Right kidney (tissue), 1 donor: ENCODE results near the gene EGLN1.

Experiments used
- DNase-seq: peaks from one replicate; pipeline ENCODE4 v3.0.0-alpha.2; 2016

The EGLN1 gene

DNA sequence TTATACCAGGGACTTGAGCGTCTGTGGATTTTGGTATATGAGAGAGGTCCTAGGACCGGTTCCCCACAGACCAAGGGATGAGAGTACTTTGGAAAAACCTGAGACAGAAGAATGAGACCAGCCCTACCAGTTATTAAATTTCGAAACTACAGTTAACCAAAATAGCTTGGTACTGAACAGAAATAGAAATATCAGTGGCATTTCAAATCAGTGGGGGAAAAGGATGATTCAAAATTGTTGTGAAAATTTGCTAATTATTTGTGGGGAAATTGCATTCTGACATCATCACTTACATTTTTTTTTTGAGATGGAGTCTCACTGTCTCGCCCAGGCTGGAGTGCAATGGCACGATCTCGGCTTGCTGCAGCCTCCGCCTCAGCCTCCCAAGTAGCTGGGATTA lies 92.6 kb downstream of the EGLN1 start:
- DNase-seq, result no peak

DNA sequence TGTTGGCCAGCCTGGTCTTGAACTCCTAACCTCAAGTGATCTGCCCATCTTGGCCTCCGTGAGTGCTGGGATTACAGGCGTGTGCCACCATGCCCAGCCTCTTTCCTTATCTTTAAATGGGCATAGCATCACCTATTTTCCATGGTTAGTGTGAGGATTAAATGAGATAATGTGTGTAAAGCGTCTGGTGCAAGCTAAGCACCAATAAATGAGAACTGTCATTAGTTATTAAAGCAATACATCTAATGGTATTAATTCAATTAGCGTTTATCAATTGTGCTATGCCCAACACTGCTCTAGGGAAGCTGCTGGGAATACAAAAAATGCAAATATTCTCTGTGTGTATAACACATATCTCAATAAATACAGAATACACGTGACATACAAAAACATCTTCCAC lies 94.5 kb downstream of the EGLN1 start:
- DNase-seq, result no peak

GRCh38 chr1:231326248-231326647 lies 95.8 kb downstream of the EGLN1 start:
- DNase-seq, result no peak

DNA sequence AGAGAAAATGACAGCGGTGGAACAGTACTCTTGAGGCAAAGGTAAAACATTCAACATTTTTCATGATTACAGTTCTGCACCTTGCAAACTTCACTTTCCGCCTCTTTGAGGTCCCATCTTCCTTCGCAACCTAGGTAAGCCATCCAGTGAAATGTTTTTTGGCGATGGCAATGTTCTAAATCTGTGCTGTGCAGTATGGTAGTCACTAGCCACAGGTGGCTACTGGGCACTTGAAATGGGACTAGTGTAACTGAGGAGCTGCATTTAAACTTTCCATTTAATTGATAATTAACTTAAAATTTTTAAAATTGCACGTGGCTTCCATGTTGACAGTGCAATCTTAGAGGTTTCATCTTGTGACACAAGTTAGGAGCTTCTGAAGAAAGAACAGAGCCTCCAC lies 97.4 kb downstream of the EGLN1 start:
- DNase-seq, result no peak

DNA sequence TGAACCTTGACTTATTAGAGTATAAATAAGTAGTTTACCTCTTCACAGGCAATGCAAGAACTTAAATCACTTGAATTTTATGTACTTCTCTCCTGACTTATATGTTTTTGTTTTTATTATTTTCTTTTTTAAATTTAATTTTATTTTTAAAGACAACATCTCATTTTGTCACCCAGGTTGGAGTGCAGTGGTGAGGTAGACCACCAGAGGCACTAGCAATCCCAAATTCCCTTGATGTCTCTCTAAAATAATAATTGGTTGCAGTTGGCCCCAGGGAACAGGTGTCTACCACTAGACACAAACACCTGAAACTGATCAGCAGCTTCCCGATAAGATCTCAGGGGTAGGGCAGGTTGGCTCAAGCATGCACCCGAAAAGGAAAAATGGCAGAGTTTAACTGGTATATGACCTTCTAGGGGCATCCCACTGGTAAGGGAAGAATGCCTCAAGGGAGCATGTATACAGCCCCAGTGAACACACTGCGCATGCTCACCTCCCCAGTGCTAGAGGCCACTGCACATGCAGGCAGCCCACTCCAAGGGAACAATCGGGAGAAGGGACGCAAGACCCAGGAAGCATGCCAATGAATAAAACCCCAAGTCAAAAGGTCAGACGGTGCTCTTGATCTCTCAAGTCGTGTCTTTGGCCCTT lies 99.1 kb downstream of the EGLN1 start:
- DNase-seq, result no peak

DNA sequence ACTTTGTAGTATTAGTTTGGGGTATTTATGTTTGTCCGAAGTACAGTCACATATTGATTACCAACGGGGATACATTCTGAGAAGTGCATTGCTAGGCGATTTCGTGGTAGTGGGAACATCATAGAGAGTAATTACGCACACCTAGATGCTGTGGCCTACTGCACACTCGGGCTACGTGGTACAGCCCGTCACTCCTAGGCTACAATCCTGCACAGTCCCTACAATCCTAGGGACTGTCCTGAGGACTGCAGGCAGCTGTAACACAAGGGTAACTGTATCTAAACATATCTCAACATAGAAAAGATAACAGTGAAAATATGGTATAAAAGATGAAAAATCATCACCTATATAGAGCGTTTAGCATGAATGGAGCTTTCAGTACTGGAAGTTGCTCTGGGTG lies 103.0 kb downstream of the EGLN1 start:
- no peak for DNase-seq

- no peak for DNase-seq
Measured at GRCh38 chr1:231318568-231318967, 103.5 kb downstream of the EGLN1 start.

DNA sequence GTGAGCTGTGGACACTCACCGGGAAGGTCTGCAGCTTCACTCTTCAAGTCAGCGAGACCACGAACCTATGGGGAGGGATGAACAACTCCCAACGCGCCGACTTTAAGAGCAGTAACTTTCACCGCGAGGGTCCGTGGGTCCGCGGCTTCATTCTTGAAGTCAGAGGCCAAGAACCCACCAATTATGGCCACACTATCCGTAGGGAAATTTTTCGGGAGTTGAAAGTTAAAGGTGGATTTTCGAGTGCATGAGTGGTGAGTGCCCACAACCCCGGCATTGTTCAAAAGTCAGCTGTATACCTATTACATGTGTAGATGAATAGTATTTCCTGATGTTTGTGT lies 104.1 kb downstream of the EGLN1 start:
- DNase-seq, result no peak

- no peak for DNase-seq
Measured at GRCh38 chr1:231317306-231318014, 104.6 kb downstream of the EGLN1 start.

GRCh38 chr1:231315887-231316286 lies 106.2 kb downstream of the EGLN1 start:
- DNase-seq, result peak; percentile 8
